SK-MEL-5 (cell line): ENCODE measurements around the gene OR1L8. TPM values are rescaled to one million over a fixed set of nuclear protein-coding genes. Genes with fewer than 3 reads are reported as not detected.

Experiments used
- DNase-seq: peaks from one replicate; pipeline ENCODE4 v3.0.0-alpha.2; 2016; ENCODE audit warnings: low read depth, low spot score
- in situ Hi-C: cut with HindIII; loops from 2 replicates; pipeline ENCODE4 v1.10.0; 2016; ENCODE audit warnings: low sequenced_read_pairs, high pct_unique_total_duplicates, low pct_unique_long_range_greater_than_20kb
- total RNA-seq: library from RNA; depleted of rRNA; stranded (reverse); fragments of >200 nt; shearing (Covaris generic); gene quantifications from 2 replicates; pipeline ENCODE4 v1.2.3, GENCODE V29; 2014; rRNA removed

The OR1L8 gene
- total RNA-seq, 1 experiment from 2014 or later, result not detected

DNA sequence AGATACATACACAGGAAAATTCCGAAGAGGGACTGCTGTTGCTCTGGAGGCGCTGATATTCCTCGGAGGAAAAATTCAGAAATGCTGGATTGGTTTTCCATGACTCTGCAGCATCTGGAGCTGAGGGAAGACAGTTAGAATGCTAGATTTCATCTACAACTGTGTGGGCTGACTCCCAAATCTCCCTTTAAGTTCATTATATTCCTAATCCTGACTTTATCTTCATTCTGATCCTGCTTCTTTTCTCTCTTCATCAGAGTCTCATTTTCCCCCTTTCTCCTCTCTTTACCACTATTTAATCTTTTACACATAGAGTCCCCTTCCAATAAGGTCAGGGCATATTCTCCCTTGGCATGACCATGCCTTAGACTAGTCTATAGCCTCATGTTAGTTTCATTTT, 56.0 kb downstream of the OR1L8 start, which contains the start of gene OR1N1:
Gene OR1N1, minus strand, starts transcription at position 101 of the 400 bp plus-strand sequence. Its CDS starts 0 bp downstream, at position 101.
- no peak for DNase-seq
- in situ Hi-C loops, result no loop called here

GRCh38 chr9:122526602-122527001, 56.6 kb downstream of the OR1L8 start:
- no peak for DNase-seq
- in situ Hi-C loops, result no loop called here

DNA sequence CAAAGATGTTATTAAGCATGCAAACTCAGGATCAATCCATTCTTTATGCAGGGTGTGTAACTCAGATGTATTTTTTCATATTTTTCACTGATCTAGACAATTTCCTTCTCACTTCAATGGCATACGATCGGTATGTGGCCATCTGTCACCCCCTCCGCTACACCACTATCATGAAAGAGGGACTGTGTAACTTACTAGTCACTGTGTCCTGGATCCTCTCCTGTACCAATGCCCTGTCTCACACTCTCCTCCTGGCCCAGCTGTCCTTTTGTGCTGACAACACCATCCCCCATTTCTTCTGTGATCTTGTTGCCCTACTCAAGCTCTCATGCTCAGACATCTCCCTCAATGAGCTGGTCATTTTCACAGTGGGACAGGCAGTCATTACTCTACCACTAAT, 63.8 kb downstream of the OR1L8 start:
- in situ Hi-C loops, result no loop called here
- DNase-seq, result no peak

DNA sequence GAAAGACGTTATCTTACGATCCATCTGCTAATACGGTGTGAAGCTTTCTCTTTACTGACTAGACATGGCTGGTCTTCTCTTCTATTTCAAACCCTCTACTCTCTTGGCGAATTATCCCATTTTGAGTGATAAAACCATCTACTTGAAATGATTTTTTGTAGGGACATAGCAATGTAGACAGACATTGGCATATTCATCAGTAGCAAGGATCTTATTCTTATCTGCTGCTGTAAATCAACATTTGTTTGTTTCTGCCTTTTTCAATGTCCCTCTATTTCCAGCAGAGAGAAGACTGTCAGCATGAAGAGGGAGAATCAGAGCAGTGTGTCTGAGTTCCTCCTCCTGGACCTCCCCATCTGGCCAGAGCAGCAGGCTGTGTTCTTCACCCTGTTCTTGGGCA, 64.3 kb downstream of the OR1L8 start, which contains the start of gene OR1J4:
Gene OR1J4, plus strand, starts transcription at position 301 of the 400 bp plus-strand sequence. Its CDS starts 0 bp downstream, at position 301.
- DNase-seq, result no peak
- in situ Hi-C loops, result no loop called here

- in situ Hi-C loops, result no loop called here
- no peak for DNase-seq
Measured at GRCh38 chr9:122518226-122518625, 65.0 kb downstream of the OR1L8 start.

Other genes starting within 250 kb of the OR1L8 start
- 0.03 and 0.53 TPM in 2 replicates for gene PTGS1, start 212.4 kb downstream of the OR1L8 start, total RNA-seq
- gene OR1J1, start 105.5 kb downstream of the OR1L8 start, total RNA-seq, result not detected in 2 replicates
- not detected in 2 replicates for gene OR1J2, start 72.6 kb downstream of the OR1L8 start, total RNA-seq
- not detected in 2 replicates for gene OR1J4, start 64.2 kb downstream of the OR1L8 start, total RNA-seq
- gene OR1N1, start 56.1 kb downstream of the OR1L8 start, total RNA-seq, result not detected in 2 replicates
- gene OR1N2, start 30.3 kb downstream of the OR1L8 start, total RNA-seq, result not detected in 2 replicates
- gene OR1Q1, start 31.4 kb upstream of the OR1L8 start, total RNA-seq, result not detected in 2 replicates
- gene OR1B1, start 74.2 kb upstream of the OR1L8 start, total RNA-seq, result not detected in 2 replicates
- not detected in 2 replicates for gene OR1L1, start 78.3 kb upstream of the OR1L8 start, total RNA-seq
- not detected in 2 replicates for gene OR1L3, start 91.7 kb upstream of the OR1L8 start, total RNA-seq
- not detected in 2 replicates for gene OR1L4, start 140.6 kb upstream of the OR1L8 start, total RNA-seq
- gene OR1L6, start 158.9 kb upstream of the OR1L8 start, total RNA-seq, result not detected in 2 replicates
- gene OR5C1, start 205.5 kb upstream of the OR1L8 start, total RNA-seq, result not detected in 2 replicates
- gene OR1K1, start 216.7 kb upstream of the OR1L8 start, total RNA-seq, result not detected in 2 replicates
- gene PDCL, start 245.2 kb upstream of the OR1L8 start, total RNA-seq, result 20.0 and 23.3 TPM in 2 replicates